OCI-LY3 (cell line): ENCODE data around the gene SAA2.

Experiments used
- EZH2phosphoT487 ChIP-seq: fragments of 200-600 bp; shearing (Covaris generic); IDR thresholded peaks from 2 replicates; pipeline ENCODE4 v1.6.1; 2018; ENCODE audit warnings: antibody characterized with exemption, mixed run types, low read depth
- TF ChIP-seq, protein P1 (sequence below): fragments of 200-600, 300-600 bp; sonication (generic); IDR thresholded peaks from 2 replicates; pipeline ENCODE4 v1.5.1; 2014; ENCODE audit warnings: antibody characterized with exemption, low read length, low read depth

DNA sequence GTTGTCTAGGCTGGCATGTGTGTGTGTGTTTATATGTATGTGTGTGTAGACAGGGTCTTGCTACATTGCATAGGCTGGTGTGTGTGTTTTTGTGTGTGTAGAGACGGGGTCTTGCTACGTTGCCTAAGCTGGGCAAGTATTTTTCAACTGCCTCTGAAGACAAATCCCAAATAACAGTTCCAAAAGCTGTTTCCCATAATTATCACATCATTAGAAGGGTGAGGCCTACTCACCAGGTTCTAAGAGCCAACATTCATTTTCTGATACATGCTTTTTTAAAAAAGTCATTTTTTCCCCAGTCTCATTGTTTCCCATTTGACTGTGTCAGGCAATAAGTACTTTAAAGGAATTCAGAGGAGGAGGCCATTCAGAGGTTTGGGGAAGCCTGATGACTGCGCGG, 40.4 kb upstream of the SAA2 start:
- TF ChIP-seq, protein P1, sequence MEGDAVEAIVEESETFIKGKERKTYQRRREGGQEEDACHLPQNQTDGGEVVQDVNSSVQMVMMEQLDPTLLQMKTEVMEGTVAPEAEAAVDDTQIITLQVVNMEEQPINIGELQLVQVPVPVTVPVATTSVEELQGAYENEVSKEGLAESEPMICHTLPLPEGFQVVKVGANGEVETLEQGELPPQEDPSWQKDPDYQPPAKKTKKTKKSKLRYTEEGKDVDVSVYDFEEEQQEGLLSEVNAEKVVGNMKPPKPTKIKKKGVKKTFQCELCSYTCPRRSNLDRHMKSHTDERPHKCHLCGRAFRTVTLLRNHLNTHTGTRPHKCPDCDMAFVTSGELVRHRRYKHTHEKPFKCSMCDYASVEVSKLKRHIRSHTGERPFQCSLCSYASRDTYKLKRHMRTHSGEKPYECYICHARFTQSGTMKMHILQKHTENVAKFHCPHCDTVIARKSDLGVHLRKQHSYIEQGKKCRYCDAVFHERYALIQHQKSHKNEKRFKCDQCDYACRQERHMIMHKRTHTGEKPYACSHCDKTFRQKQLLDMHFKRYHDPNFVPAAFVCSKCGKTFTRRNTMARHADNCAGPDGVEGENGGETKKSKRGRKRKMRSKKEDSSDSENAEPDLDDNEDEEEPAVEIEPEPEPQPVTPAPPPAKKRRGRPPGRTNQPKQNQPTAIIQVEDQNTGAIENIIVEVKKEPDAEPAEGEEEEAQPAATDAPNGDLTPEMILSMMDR, result no peak
- no peak for TF ChIP-seq EZH2phosphoT487
